Keratinocyte (primary cell): ENCODE measurements around the gene SEC14L3.

Experiments
- CTCF ChIP-seq, 3 experiments: IDR thresholded peaks in 1 of 3; conservative IDR thresholded peaks in 1 of 3; optimal IDR thresholded peaks in 1 of 3; 2 replicates in 2 of 3; 3 replicates in 1 of 3; pipeline versions ENCODE3 to v1.5.1; 2011; ENCODE audit warnings: low read length in 3 of 3, mild to moderate bottlenecking in 3 of 3, moderate library complexity in 2 of 3, control low read depth in 1 of 3, inconsistent platforms in 1 of 3; ENCODE audit not compliant: insufficient read depth in 2 of 3; ENCODE audit errors: extremely low read depth in 1 of 3
- EZH2 ChIP-seq: IDR thresholded peaks from one replicate; pipeline ENCODE4 v1.6.1; 2012; ENCODE audit warnings: inconsistent platforms, mild to moderate bottlenecking, low read length, moderate library complexity

- TF ChIP-seq CTCF (optimal IDR thresholded peaks at IDR 0.05 in 1 of 3, IDR thresholded peaks at IDR 0.05 in 1 of 3, conservative IDR thresholded peaks at IDR 0.05 in 1 of 3; ENCODE audit: extremely low read depth in 1 of 3, insufficient read depth in 2 of 3, low read length in 3 of 3) (no peak), EZH2 (no peak)
Observed at GRCh38 chr22:30507670-30508069, 35.9 kb upstream of the SEC14L3 start.
